NCI-H1930 (cell line): Measurements from ENCODE around the gene CEMIP.

Experiments used
- DNase-seq, 2 experiments: peaks; one replicate each; lab custom pipeline; 2025; lab: John Stamatoyannopoulos, UW

The CEMIP gene

GRCh38 chr15:80778964-80779657 lies at the start of gene CEMIP:
CEMIP (plus strand) TSS chr15:80779370; CDS start chr15:80873880, 94,510 bp downstream.
- peak; percentile 58 to 72 for DNase-seq

GRCh38 chr15:80730387-80730786 lies 48.8 kb upstream of the CEMIP start:
- DNase-seq, result no peak

- no peak for DNase-seq
These were observed 48.2 kb upstream of the CEMIP start for GRCh38 chr15:80730926-80731325.

- no peak for DNase-seq
These were observed 47.0 kb upstream of the CEMIP start for GRCh38 chr15:80732167-80732566.

GRCh38 chr15:80732818-80733217 lies 46.4 kb upstream of the CEMIP start:
- no peak for DNase-seq

- no peak for DNase-seq
These were observed 45.7 kb upstream of the CEMIP start for GRCh38 chr15:80733460-80733859.

GRCh38 chr15:80735344-80735743 lies 43.8 kb upstream of the CEMIP start:
- no peak for DNase-seq

- no peak for DNase-seq
These were observed 42.6 kb upstream of the CEMIP start for GRCh38 chr15:80736560-80736959.

- no peak for DNase-seq
These were observed 39.3 kb upstream of the CEMIP start for GRCh38 chr15:80739919-80740318.

GRCh38 chr15:80742081-80742480 lies 37.1 kb upstream of the CEMIP start:
- DNase-seq, result no peak

- DNase-seq, result no peak
These were observed 35.9 kb upstream of the CEMIP start for GRCh38 chr15:80743189-80743833.

- no peak for DNase-seq
These were observed 34.8 kb upstream of the CEMIP start for GRCh38 chr15:80744415-80744814.

- no peak for DNase-seq
These were observed 34.3 kb upstream of the CEMIP start for GRCh38 chr15:80744826-80745225.

GRCh38 chr15:80745888-80746287 lies 33.3 kb upstream of the CEMIP start:
- no peak for DNase-seq

- no peak for DNase-seq
These were observed 31.7 kb upstream of the CEMIP start for GRCh38 chr15:80747317-80748053.

- DNase-seq, result no peak
These were observed 29.6 kb upstream of the CEMIP start for GRCh38 chr15:80749589-80749988.

- DNase-seq, result no peak
These were observed 28.6 kb upstream of the CEMIP start for GRCh38 chr15:80750575-80750974.

GRCh38 chr15:80752204-80752603 lies 27.0 kb upstream of the CEMIP start:
- no peak for DNase-seq

GRCh38 chr15:80753161-80753560 lies 26.0 kb upstream of the CEMIP start:
- DNase-seq, result no peak

GRCh38 chr15:80754014-80754413 lies 25.2 kb upstream of the CEMIP start:
- DNase-seq, result no peak

- no peak for DNase-seq
These were observed 23.3 kb upstream of the CEMIP start for GRCh38 chr15:80755885-80756284.

- DNase-seq, result no peak
These were observed 20.9 kb upstream of the CEMIP start for GRCh38 chr15:80758130-80758745.

GRCh38 chr15:80760960-80761359 lies 18.2 kb upstream of the CEMIP start:
- no peak for DNase-seq
